Aorta (tissue), 5 donors: ENCODE data around the gene ABHD6. TPM values are rescaled to one million over a fixed set of nuclear protein-coding genes. Genes with fewer than 3 reads are reported as not detected.
"Not testable (repeated sequence)": the region's sequence is repeated elsewhere in the genome, so short reads cannot be mapped to it uniquely, and the experiment has no call there.

Experiments
- ATAC-seq: fragments of 200-7000 bp; cut with Tn5 transposase; one replicate; pipeline ENCODE4 v1.9.1; 2022; ENCODE audit warnings: moderate library complexity; ENCODE audit not compliant: low FRiP score
- DNase-seq, 2 donors: peaks; one replicate each; pipeline ENCODE4 v3.0.0-alpha.2; 2020
- H3K27ac ChIP-seq, 2 donors: one replicate each; pipeline ENCODE4 v1.5.1; 2013; ENCODE audit warnings: low read length in 2 of 2, mild to moderate bottlenecking in 2 of 2, moderate library complexity in 2 of 2, control low read depth in 1 of 2, inconsistent platforms in 1 of 2, low read depth in 1 of 2
- H3K27me3 ChIP-seq, 2 donors: one replicate each; pipeline ENCODE4 v1.6.1; 2013; ENCODE audit warnings: control low read depth in 1 of 2, low read length in 1 of 2, mild to moderate bottlenecking in 1 of 2, moderate library complexity in 1 of 2; ENCODE audit not compliant: insufficient read depth in 2 of 2, control insufficient read depth in 1 of 2
- H3K36me3 ChIP-seq, 2 donors: one replicate each; pipeline ENCODE4 v1.6.1; 2013; ENCODE audit warnings: control low read depth in 1 of 2, low read length in 1 of 2, mild to moderate bottlenecking in 1 of 2; ENCODE audit not compliant: insufficient read depth in 2 of 2, control insufficient read depth in 1 of 2
- H3K4me1 ChIP-seq, 2 donors: one replicate each; pipeline ENCODE4 v1.6.1; 2013; ENCODE audit warnings: low read length in 2 of 2, control low read depth in 1 of 2, mild to moderate bottlenecking in 1 of 2, moderate library complexity in 1 of 2; ENCODE audit not compliant: insufficient read depth in 2 of 2, control insufficient read depth in 1 of 2
- H3K4me3 ChIP-seq, 2 donors: one replicate each; pipeline ENCODE4 v1.5.1; 2013; ENCODE audit warnings: low read length in 2 of 2, control low read depth in 1 of 2, mild to moderate bottlenecking in 1 of 2
- H3K9me3 ChIP-seq: one replicate; pipeline ENCODE4 v1.6.1; 2013; ENCODE audit warnings: mild to moderate bottlenecking, low read length; ENCODE audit not compliant: control insufficient read depth
- WGBS, 2 donors: extraction: QIAGEN DNeasy Blood & Tissue Kit; methylation state at CpG; one replicate each; pipeline ENCODE4 v1.1.7; 2013; 5-methylcytosine and 5-hydroxymethylcytosine counted together
- intact Hi-C, 2 donors: fragments of 100-400 bp; cut with DNase I; formaldehyde crosslinking; loops; one replicate each; pipeline versions ENCODE4 v1.14.2 to v1.15.0; 2022
- polyA plus RNA-seq, 2 donors: library from polyadenylated mRNA; stranded (reverse); fragments of 200-250 nt; gene quantifications; one replicate each; pipeline ENCODE4 v1.2.3, GENCODE V29; 2013
- total RNA-seq, 2 donors: library from RNA; stranded (reverse); fragmentation: NEBNext Ultra II Directional; extraction: Animal tissue kit (Norgen Biotek cat#: 25700); gene quantifications; one replicate each; pipeline ENCODE4 v1.2.1, GENCODE V29; 2021
- donor health status: healthy with polysubstance abuse.
- donor health status: Bipolar disorder and iron deficiency.
- donor health status: DM: no; HTN: no; CAD: no.
- donor health status: DM: no; HTN: no; CAD: no.
- donor health status: DM: yes; HTN: yes; CAD: no.

ABHD6 gene
- total and polyA plus RNA-seq, 4 donors: 5.9 to 10.4 (median 7.3) TPM

DNA sequence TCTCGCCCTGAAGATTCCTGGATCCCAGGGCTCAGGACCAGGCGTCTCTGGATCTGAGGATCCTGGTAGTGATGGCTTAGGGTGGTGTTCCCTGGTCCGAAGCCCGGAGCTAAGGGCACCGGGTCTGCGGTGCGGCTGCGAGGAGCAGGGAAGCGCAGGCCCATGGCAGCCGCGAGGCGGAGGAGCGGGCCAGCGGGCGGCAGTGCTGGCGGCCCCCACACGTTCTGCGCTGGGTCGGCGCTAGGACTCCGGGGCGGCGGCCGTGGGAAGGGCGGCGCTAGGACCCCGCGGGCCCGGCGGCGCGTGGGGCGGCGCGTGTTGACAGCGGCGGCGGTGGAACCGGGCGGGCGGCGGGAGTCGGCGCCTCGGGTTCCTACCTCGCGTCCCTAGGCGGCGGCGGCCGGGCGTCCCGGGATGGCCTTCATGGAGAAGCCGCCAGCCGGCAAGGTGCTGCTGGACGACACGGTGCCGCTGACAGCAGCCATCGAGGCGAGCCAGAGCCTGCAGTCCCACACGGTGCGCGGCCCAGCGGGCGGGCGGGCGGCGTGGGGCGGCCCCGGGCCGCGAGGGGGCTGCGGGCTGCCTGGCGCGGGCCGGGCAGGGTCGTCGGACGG lies 95.1 kb downstream of the ABHD6 start, which contains the start of gene PXK:
PXK (plus strand) TSS at position 318 of the 614 bp plus-strand sequence; CDS start at position 415, 97 bp downstream.
- intact Hi-C loops: loop anchor here (2.0 to 5.0 kb wide), 4 partner anchors 80 to 162 kb away; partner anchors contain the start of gene KCTD6 (in 1 of the 2)
- Histone ChIP-seq H3K4me3 (peak within 1 kb of the TSS; percentile 78 to 96), H3K4me1 (peaks cover 0 to 7% of the 10 kb centered on the region in 2 donors), H3K36me3 (no peaks in the 10 kb centered on the region), H3K9me3 (no peaks in the 10 kb centered on the region), H3K27ac (peak within 1 kb of the TSS in 1 of 2 donors; percentile 52), H3K27me3 (no peaks in the 10 kb centered on the region)
- ATAC-seq (peak; percentile 95), DNase-seq (peak; percentile 89 to 95)
- WGBS, 2 donors: 0 to 1% methylated on average over 37 to 79 of the region's 79 CpGs

DNA sequence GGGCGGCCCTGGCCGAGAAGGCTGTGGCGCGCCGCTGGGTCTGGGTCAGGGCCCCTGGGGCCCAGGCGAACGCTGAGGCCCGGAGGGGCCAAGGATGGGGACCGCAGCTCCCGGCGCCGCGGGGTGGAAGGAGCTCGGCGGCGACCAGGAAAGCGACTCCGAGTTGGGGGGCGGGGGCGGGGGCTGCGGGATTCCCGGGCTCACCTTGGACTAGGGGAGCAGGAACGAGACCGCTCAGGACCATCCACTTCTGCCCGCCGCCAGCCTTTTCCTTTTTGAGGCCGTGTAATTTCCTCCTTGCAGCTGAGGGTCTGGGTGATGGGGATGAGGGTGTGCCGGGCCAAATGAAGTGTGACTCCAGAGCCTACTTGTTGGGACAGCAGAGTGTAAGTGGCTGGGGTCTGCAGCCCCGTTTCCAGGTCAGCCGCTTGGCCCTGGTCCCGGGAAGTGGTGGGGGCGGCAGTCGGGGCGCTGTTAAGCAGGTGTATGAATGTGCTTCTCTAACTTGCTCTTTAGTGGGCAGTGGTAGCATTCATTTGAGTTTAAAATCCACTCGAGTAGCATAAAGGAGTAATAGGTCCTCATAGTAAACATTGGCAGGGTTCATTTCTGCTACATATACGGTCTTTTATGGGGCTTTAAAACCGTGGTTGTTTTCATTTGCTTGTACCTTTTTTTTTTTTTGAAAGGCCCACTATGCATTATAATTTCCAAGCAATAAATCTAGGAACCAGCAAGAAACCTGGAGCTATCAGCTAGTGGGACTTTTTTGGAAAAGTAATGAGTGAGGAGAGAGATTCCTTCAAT lies 95.8 kb downstream of the ABHD6 start:
- intact Hi-C loops: loop anchor here (2.0 to 5.0 kb wide), 4 partner anchors 79 to 161 kb away; partner anchors contain the start of gene KCTD6 (in 1 of the 2)
- Histone ChIP-seq H3K4me3 (peak overlapping the region; percentile 78 to 96), H3K27me3 (no peaks in the 10 kb centered on the region), H3K36me3 (no peaks in the 10 kb centered on the region), H3K4me1 (peaks cover 0 to 7% of the 10 kb centered on the region in 2 donors), H3K9me3 (no peaks in the 10 kb centered on the region), H3K27ac (no peak overlapping the region)
- ATAC-seq (peak; percentile 25), DNase-seq (peak in 1 of 2 donors; percentile 75)
- 0 to 1% methylated on average over 28 to 37 of the region's 37 CpGs for WGBS, 2 donors

DNA sequence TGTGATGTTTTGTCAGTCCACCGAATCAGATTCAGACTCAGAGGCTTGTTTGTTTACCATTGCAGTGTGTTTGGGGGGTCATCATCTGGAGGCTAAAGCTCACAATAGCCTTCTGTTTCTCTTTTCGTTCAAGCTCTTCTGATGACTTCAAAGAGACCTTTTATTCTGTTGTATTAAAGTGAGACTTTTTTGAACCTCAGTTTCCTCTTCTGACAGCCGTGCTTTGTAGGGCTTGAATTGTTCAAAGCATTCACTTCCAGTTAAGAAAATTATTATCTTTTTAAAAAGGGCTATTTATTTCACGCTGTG lies 96.4 kb downstream of the ABHD6 start:
- ATAC-seq (no peak), DNase-seq (no peak)
- Histone ChIP-seq H3K4me3 (peak overlapping the region; percentile 78 to 96), H3K36me3 (no peaks in the 10 kb centered on the region), H3K27me3 (no peaks in the 10 kb centered on the region), H3K27ac (no peak overlapping the region), H3K4me1 (peaks cover 0 to 7% of the 10 kb centered on the region in 2 donors), H3K9me3 (no peaks in the 10 kb centered on the region)
- 32 to 42% methylated on average over 4 of the region's 4 CpGs for WGBS, 2 donors
- intact Hi-C loops: loop anchor here (5.0 kb wide), 2 partner anchors 78 to 83 kb away; no protein-coding TSS in a partner anchor

DNA sequence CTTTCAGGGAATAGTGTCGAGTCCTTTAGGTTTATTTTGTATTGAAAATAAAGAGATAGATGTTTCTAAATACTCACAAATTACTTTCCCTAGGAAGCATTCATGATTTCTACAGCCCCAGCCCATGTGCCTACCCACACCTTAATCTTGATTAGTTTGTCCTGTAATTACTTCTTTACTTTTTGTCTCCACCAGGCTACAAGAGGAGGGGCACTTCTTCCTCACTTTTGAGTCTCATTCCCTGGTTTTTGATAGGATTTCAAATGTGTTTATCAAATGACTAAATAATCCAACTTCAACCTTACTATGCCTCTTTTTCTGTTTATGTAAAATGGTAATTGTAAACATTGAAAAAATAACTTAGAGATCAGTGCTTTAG lies 96.9 kb downstream of the ABHD6 start:
- H3K4me1 ChIP-seq: peaks cover 0 to 7% of the 10 kb centered on the region in 2 donors
- no peak overlapping the region for H3K27ac ChIP-seq
- no peaks in the 10 kb centered on the region for H3K36me3 ChIP-seq
- intact Hi-C loops: loop anchor here (5.0 kb wide), 2 partner anchors 78 to 83 kb away; no protein-coding TSS in a partner anchor
- ATAC-seq: no peak
- no peak for DNase-seq
- H3K27me3 ChIP-seq: no peaks in the 10 kb centered on the region
- H3K9me3 ChIP-seq: no peaks in the 10 kb centered on the region
- WGBS, 2 donors: 89 to 95% methylated on average over 1 of the region's 1 CpG
- H3K4me3 ChIP-seq: peak overlapping the region in 1 of 2 donors; percentile 78

DNA sequence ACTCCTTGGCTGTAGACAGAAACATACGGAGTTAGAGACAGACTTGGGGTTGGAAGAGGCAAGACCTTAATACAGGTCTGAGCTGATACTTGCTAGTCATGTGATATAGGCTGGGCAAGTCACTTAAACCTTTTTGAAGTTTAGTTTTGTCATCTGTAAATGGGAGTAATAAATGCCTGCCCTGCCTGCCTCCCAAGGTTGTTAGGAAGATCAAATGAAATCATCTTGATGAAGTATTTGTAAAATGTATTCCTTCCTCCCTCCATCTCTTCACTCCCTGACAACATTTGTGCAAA lies 98.0 kb downstream of the ABHD6 start:
- DNase-seq (no peak), ATAC-seq (no peak)
- Histone ChIP-seq H3K36me3 (no peaks in the 10 kb centered on the region), H3K4me3 (no peak overlapping the region), H3K4me1 (peaks cover 0 to 7% of the 10 kb centered on the region in 2 donors), H3K9me3 (no peaks in the 10 kb centered on the region), H3K27ac (no peak overlapping the region), H3K27me3 (no peaks in the 10 kb centered on the region)
- intact Hi-C loops: no loop called here
- 29 to 31% methylated on average over 1 of the region's 1 CpG for WGBS, 2 donors

DNA sequence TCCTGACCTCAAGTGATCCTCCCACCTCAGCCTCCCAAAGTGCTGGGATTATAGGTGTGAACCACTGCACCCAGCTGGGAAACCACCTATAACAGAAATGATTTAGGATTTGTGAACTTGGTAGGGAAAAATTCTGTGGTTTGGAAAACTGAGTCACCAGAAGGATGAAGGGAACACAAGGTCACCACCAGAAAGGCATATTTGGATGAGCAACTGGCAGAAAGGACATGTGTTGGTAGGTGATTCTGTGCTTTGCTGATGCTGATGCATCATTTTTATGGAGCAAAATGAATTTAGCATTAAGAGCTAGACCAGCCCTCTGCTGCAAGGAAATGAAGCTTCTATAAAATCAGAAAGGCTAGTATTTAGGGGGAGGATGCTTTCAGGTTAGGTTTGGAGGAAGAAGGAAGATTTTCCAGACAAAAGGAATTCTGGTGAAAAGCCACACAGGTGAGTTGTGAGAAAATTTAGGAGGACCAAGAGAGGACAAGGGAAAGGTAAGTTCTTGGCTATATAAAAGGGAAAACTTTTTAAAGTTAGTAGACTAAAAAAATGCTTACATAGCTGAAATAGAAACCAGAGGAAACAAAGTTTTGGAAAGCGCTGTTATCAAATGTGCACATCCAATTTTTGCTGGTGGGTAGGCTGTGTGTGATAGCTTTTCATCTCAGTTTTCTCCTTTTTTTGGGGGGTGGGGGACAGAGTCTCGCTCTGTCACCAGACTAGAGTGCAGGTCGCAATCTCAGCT lies 98.7 kb downstream of the ABHD6 start:
- ATAC-seq (no peak), DNase-seq (no peak)
- Histone ChIP-seq H3K27me3 (no peaks in the 10 kb centered on the region), H3K9me3 (no peaks in the 10 kb centered on the region), H3K4me1 (peaks cover 0 to 7% of the 10 kb centered on the region in 2 donors), H3K36me3 (no peaks in the 10 kb centered on the region), H3K4me3 (no peak overlapping the region), H3K27ac (no peak overlapping the region)
- intact Hi-C loops: no loop called here
- 98 to 100% methylated on average over 3 of the region's 3 CpGs for WGBS, 2 donors

DNA sequence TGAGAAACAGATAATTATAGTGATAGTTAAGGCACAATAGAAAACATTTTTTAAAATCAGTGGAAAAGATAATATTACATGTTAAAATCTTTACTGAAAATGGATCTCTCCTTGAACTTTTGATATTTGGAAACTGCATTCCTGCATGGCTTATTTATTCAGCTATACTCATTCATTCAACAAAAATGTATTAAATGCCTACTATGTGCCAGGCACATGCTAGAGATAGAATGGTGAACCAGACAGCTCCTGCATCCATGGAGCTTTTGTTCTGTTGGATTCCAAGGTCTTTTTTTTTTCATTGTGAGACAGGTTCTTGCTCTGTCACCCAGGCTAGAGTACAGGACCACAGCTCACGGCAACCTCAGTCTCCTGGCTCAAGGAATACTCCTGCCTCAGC lies 99.6 kb downstream of the ABHD6 start:
- 92 to 100% methylated on average over 1 of the region's 1 CpG for WGBS, 2 donors
- intact Hi-C loops: no loop called here

DNA sequence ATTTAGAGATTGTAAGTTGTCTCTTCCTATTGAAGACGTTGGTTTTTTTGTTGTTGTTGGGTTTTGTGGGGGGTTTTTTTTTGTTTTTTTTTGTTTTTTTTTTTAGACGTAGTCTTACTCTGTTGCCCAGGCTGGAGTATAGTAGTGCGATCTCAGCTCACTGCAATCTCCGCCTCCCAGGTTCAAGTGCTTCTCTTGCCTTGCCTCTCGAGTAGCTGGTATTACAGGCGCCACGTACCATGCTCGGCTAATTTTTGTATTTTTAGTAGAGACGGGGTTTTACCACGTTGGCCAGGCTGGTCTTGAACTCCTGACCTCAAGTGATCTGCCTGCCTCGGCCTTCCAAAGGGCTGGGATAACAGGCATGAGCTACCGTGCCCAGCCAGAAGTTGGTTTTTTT lies 101.6 kb downstream of the ABHD6 start:
- H3K4me1 ChIP-seq, H3K27ac ChIP-seq, DNase-seq, H3K36me3 ChIP-seq, ATAC-seq, intact Hi-C loops, H3K4me3 ChIP-seq, H3K9me3 ChIP-seq, H3K27me3 ChIP-seq: not testable (repeated sequence)
- WGBS, 2 donors: 93 to 96% methylated on average over 12 of the region's 12 CpGs

More for the DNA sequence above, 99.6 kb downstream of the ABHD6 start:
- Histone ChIP-seq H3K36me3 (no peaks in the 10 kb centered on the region), H3K9me3 (no peaks in the 10 kb centered on the region), H3K4me3 (no peak overlapping the region), H3K27ac (no peak overlapping the region), H3K4me1 (peaks cover 0 to 7% of the 10 kb centered on the region in 2 donors), H3K27me3 (no peaks in the 10 kb centered on the region)
- DNase-seq: no peak
- no peak for ATAC-seq
